ENCODE measurements around the gene FAAP100.
"Not testable (repeated sequence)": the region's sequence is repeated elsewhere in the genome, so short reads cannot be mapped to it uniquely, and the experiment has no call there.

Gene FAAP100

GRCh38 chr17:81589612-81590011 lies 37.5 kb upstream of the FAAP100 start:
- DNase-seq (ENCODE audit: low read depth), result no peak
- H3K4me3 ChIP-seq (replicated peaks; ENCODE audit: low read depth, low read length), result no peak overlapping the region
- no peak for TF ChIP-seq CTCF (IDR thresholded peaks at IDR 0.05; ENCODE audit: low read length, missing control alignments)

- no peak overlapping the region for H3K4me3 ChIP-seq (replicated peaks; ENCODE audit: low read depth, low read length)
- no peak for TF ChIP-seq CTCF (IDR thresholded peaks at IDR 0.05; ENCODE audit: low read length, missing control alignments)
- DNase-seq (ENCODE audit: low read depth), result no peak
Measured at GRCh38 chr17:81586096-81586495, 33.9 kb upstream of the FAAP100 start.

GRCh38 chr17:81584771-81585170 lies 32.6 kb upstream of the FAAP100 start:
- not testable (repeated sequence) for DNase-seq (ENCODE audit: low read depth); H3K4me3 ChIP-seq (replicated peaks; ENCODE audit: low read depth, low read length)

- TF ChIP-seq CTCF (IDR thresholded peaks at IDR 0.05; ENCODE audit: low read length, missing control alignments), result no peak
- no peak for DNase-seq (ENCODE audit: low read depth)
- H3K4me3 ChIP-seq (replicated peaks; ENCODE audit: low read depth, low read length), result no peak overlapping the region
Measured at GRCh38 chr17:81583589-81584342, 31.6 kb upstream of the FAAP100 start.

- H3K4me3 ChIP-seq (replicated peaks; ENCODE audit: low read depth, low read length), result no peak overlapping the region
- no peak for DNase-seq (ENCODE audit: low read depth)
- no peak for TF ChIP-seq CTCF (IDR thresholded peaks at IDR 0.05; ENCODE audit: low read length, missing control alignments)
Measured at GRCh38 chr17:81582749-81583148, 30.6 kb upstream of the FAAP100 start.

- no peak for TF ChIP-seq CTCF (IDR thresholded peaks at IDR 0.05; ENCODE audit: low read length, missing control alignments)
- DNase-seq (ENCODE audit: low read depth), result peak; percentile 30
- no peak overlapping the region for H3K4me3 ChIP-seq (replicated peaks; ENCODE audit: low read depth, low read length)
Measured at GRCh38 chr17:81582341-81582740, 30.2 kb upstream of the FAAP100 start.

GRCh38 chr17:81581758-81582157 lies 29.6 kb upstream of the FAAP100 start:
- no peak for DNase-seq (ENCODE audit: low read depth)
- H3K4me3 ChIP-seq (replicated peaks; ENCODE audit: low read depth, low read length), result no peak overlapping the region
- TF ChIP-seq CTCF (IDR thresholded peaks at IDR 0.05; ENCODE audit: low read length, missing control alignments), result no peak

All from fibroblast of pulmonary artery (primary cell).